ENCODE results near the gene DTL. TPM values are rescaled to one million over a fixed set of nuclear protein-coding genes. Genes with fewer than 3 reads are reported as not detected.
A peak's percentile ranks its signal among the peaks of the same experiment; 100 is the strongest.

DTL gene
- total and polyA plus RNA-seq, 2 of the 13 experiments (the other 11 are each of a cell fraction or from before 2014, with no cell fraction given): 10.4 to 32.8 TPM

GRCh38 chr1:212035123-212035834 is at the start of gene DTL, which contains the start of gene INTS7 (continued):
- TF ChIP-seq, protein P1, sequence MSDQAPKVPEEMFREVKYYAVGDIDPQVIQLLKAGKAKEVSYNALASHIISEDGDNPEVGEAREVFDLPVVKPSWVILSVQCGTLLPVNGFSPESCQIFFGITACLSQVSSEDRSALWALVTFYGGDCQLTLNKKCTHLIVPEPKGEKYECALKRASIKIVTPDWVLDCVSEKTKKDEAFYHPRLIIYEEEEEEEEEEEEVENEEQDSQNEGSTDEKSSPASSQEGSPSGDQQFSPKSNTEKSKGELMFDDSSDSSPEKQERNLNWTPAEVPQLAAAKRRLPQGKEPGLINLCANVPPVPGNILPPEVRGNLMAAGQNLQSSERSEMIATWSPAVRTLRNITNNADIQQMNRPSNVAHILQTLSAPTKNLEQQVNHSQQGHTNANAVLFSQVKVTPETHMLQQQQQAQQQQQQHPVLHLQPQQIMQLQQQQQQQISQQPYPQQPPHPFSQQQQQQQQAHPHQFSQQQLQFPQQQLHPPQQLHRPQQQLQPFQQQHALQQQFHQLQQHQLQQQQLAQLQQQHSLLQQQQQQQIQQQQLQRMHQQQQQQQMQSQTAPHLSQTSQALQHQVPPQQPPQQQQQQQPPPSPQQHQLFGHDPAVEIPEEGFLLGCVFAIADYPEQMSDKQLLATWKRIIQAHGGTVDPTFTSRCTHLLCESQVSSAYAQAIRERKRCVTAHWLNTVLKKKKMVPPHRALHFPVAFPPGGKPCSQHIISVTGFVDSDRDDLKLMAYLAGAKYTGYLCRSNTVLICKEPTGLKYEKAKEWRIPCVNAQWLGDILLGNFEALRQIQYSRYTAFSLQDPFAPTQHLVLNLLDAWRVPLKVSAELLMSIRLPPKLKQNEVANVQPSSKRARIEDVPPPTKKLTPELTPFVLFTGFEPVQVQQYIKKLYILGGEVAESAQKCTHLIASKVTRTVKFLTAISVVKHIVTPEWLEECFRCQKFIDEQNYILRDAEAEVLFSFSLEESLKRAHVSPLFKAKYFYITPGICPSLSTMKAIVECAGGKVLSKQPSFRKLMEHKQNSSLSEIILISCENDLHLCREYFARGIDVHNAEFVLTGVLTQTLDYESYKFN (CRISPR knock-in tag; conservative IDR thresholded peaks at IDR 0.05): peak; percentile 63
- TF ChIP-seq, protein P2, sequence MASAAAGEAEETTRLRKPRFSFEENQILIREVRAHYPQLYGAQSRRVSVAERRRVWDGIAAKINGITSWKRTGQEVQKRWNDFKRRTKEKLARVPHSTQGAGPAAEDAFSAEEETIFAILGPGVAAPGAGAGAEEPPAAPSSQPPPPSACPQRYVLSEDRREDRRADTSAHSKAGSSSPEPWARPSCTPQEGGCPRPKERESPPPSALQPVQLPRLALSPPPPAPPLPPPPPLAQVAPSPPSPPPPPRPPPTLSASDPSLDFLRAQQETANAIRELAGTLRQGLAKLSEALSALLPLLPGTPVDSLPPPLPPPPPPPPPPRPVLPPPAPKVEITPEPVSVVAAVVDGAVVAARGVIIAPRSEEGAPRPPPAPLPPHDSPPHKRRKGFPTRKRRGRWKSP (CRISPR knock-in tag; IDR thresholded peaks at IDR 0.05): peak; percentile 88
- TF ChIP-seq TAF1 (CRISPR knock-in tag; IDR thresholded peaks at IDR 0.05) (peak; percentile 83), TMF1 (CRISPR knock-in tag; IDR thresholded peaks at IDR 0.05; ENCODE audit: low read depth) (peak; percentile 49; the same call in 1 of the 2 replicates), AKNA (CRISPR knock-in tag; IDR thresholded peaks at IDR 0.05; ENCODE audit: borderline replicate concordance) (0 out of 2 replicates have a peak, but pooled peaks have one; percentile 17), ZNF770 (CRISPR knock-in tag; IDR thresholded peaks at IDR 0.05) (peak; percentile 27; the same call in 1 of the 2 replicates), ZNF512 (CRISPR knock-in tag; IDR thresholded peaks at IDR 0.05) (no peak), YY1 (IDR thresholded peaks at IDR 0.05; ENCODE audit: insufficient read depth, insufficient replicate concordance, low read depth, low read length) (peak; percentile 92), ELF3 (CRISPR knock-in tag; IDR thresholded peaks at IDR 0.05) (peak; percentile 81), ARHGAP35 (CRISPR knock-in tag; IDR thresholded peaks at IDR 0.05; ENCODE audit: borderline replicate concordance) (0 out of 2 replicates have a peak, but pooled peaks have one; percentile 66), YEATS2 (CRISPR knock-in tag; IDR thresholded peaks at IDR 0.05; ENCODE audit: borderline replicate concordance) (peak; percentile 87), ZFP37 (CRISPR knock-in tag; IDR thresholded peaks at IDR 0.05; ENCODE audit: borderline replicate concordance) (peak; percentile 15; the same call in 1 of the 2 replicates), ATF3 (CRISPR knock-in tag; IDR thresholded peaks at IDR 0.05) (0 out of 2 replicates have a peak, but pooled peaks have one; percentile 15)

Data from HepG2 (cell line).